PC-9 (cell line): ENCODE data around the gene DNAJC7.

ENCODE experiments used
- CTCF ChIP-seq: fragments of 200-600 bp; sonication (generic); conservative IDR thresholded peaks from 2 replicates; pipeline ENCODE4 v1.6.1; 2017; ENCODE audit warnings: mixed run types, antibody characterized with exemption, mild to moderate bottlenecking, moderate library complexity
- EZH2 ChIP-seq: fragments of 200-600 bp; sonication (generic); IDR thresholded peaks from 2 replicates; pipeline ENCODE4 v1.8.0; 2017; ENCODE audit warnings: antibody characterized with exemption, low read depth

- TF ChIP-seq CTCF (no peak; the same call in 1 of the 2 replicates), EZH2 (no peak)
Measured at GRCh38 chr17:42049834-42050392, 32.7 kb upstream of the DNAJC7 start.
